ENCODE results near the gene DALRD3. TPM values are rescaled to one million over a fixed set of nuclear protein-coding genes. Genes with fewer than 3 reads are reported as not detected.

The DALRD3 gene
- total RNA-seq, 2 donors from 2014 or later, result 67.6 to 72.6 TPM

GRCh38 chr3:49004352-49005302, 13.8 kb downstream of the DALRD3 start:
- Histone ChIP-seq H3K36me3 (replicated peaks in 1 of 2; ENCODE audit: insufficient read depth in 1 of 2, low read depth in 2 of 2) (no peaks in the 10 kb centered on the region), H3K4me1 (peaks cover 21% of the 10 kb centered on the region), H3K9me3 (no peaks in the 10 kb centered on the region), H3K4me3 (no peak overlapping the region), H3K27me3 (no peaks in the 10 kb centered on the region), H3K27ac (no peak overlapping the region)
- peak in 1 of 4 donors; percentile 43 for DNase-seq
- no peak for ATAC-seq
- no peak for TF ChIP-seq POLR2A (IDR thresholded peaks at IDR 0.05)
- TF ChIP-seq CTCF (IDR thresholded peaks at IDR 0.05), result no peak
- intact Hi-C loops (cut with DNase I), result no loop called here
- WGBS, 2 donors, result 63 to 84% methylated on average over 2 to 15 of the region's 16 CpGs

- peaks cover 3% of the 10 kb centered on the region for H3K4me1 ChIP-seq
- no peak overlapping the region for H3K27ac ChIP-seq
- no peak overlapping the region for H3K4me3 ChIP-seq
- H3K27me3 ChIP-seq, result no peaks in the 10 kb centered on the region
- no peaks in the 10 kb centered on the region for H3K9me3 ChIP-seq
- 80 to 94% methylated on average over 2 to 6 of the region's 6 CpGs for WGBS, 2 donors
- no peak for ATAC-seq
- no peak for TF ChIP-seq CTCF (IDR thresholded peaks at IDR 0.05)
- TF ChIP-seq POLR2A (IDR thresholded peaks at IDR 0.05), result no peak
- intact Hi-C loops (cut with DNase I), result no loop called here
- H3K36me3 ChIP-seq (replicated peaks in 1 of 2; ENCODE audit: insufficient read depth in 1 of 2, low read depth in 2 of 2), result no peaks in the 10 kb centered on the region
- DNase-seq, result no peak
These were observed 17.2 kb downstream of the DALRD3 start for GRCh38 chr3:49001155-49001554.

GRCh38 chr3:48999085-48999858, 19.1 kb downstream of the DALRD3 start:
- H3K4me3 ChIP-seq, result no peak overlapping the region
- H3K27me3 ChIP-seq, result no peaks in the 10 kb centered on the region
- peak overlapping the region in 1 of 4 donors; percentile 12 for H3K27ac ChIP-seq
- no peak for TF ChIP-seq CTCF (IDR thresholded peaks at IDR 0.05)
- no peak for TF ChIP-seq POLR2A (IDR thresholded peaks at IDR 0.05)
- DNase-seq (no peak), ATAC-seq (no peak)
- H3K4me1 ChIP-seq, result no peaks in the 10 kb centered on the region
- H3K9me3 ChIP-seq, result no peaks in the 10 kb centered on the region
- WGBS, 2 donors, result 75 to 76% methylated on average over 5 to 8 of the region's 8 CpGs
- H3K36me3 ChIP-seq (replicated peaks in 1 of 2; ENCODE audit: insufficient read depth in 1 of 2, low read depth in 2 of 2), result no peaks in the 10 kb centered on the region
- intact Hi-C loops (cut with DNase I), result no loop called here

- 82 to 87% methylated on average over 13 to 20 of the region's 20 CpGs for WGBS, 2 donors
- H3K4me3 ChIP-seq, result no peak overlapping the region
- no peaks in the 10 kb centered on the region for H3K27me3 ChIP-seq
- H3K36me3 ChIP-seq (replicated peaks in 1 of 2; ENCODE audit: insufficient read depth in 1 of 2, low read depth in 2 of 2), result no peaks in the 10 kb centered on the region
- H3K27ac ChIP-seq, result peak overlapping the region in 1 of 4 donors; percentile 12
- no peaks in the 10 kb centered on the region for H3K9me3 ChIP-seq
- TF ChIP-seq CTCF (IDR thresholded peaks at IDR 0.05) (no peak), POLR2A (IDR thresholded peaks at IDR 0.05) (no peak)
- no peaks in the 10 kb centered on the region for H3K4me1 ChIP-seq
- intact Hi-C loops (cut with DNase I), result no loop called here
- peak in 2 of 4 donors; percentile 40 to 42 for DNase-seq
- peak; percentile 19 for ATAC-seq
These were observed 20.4 kb downstream of the DALRD3 start for GRCh38 chr3:48997714-48998637.

Measured in body of pancreas (tissue), 4 donors.